HFFc6 (cell line): ENCODE results near the gene HES2. TPM values are rescaled to one million over a fixed set of nuclear protein-coding genes. Genes with fewer than 3 reads are reported as not detected.
"Not testable (repeated sequence)": the region's sequence is repeated elsewhere in the genome, so short reads cannot be mapped to it uniquely, and the experiment has no call there.

Experiments
- DNase-seq: peaks from one replicate; pipeline ENCODE4 v3.0.0-alpha.2; 2018
- H3K27ac Mint-ChIP-seq: 2 replicates; pipeline ENCODE4 v1.8.0; 2020; ENCODE audit warnings: mild to moderate bottlenecking, mixed read lengths
- H3K27me3 Mint-ChIP-seq: 2 replicates; pipeline ENCODE4 v1.8.0; 2021; ENCODE audit warnings: mild to moderate bottlenecking, moderate library complexity, mixed read lengths; ENCODE audit not compliant: insufficient read depth
- H3K36me3 Mint-ChIP-seq: 2 replicates; pipeline ENCODE4 v1.8.0; 2021; ENCODE audit warnings: low read depth, mixed read lengths
- H3K4me1 Mint-ChIP-seq: 2 replicates; pipeline ENCODE4 v1.8.0; 2020; ENCODE audit warnings: low read depth, mixed read lengths
- H3K4me3 Mint-ChIP-seq: 2 replicates; pipeline ENCODE4 v1.8.0; 2020; ENCODE audit warnings: mild to moderate bottlenecking, moderate library complexity, mixed read lengths
- H3K9me3 Mint-ChIP-seq: 2 replicates; pipeline ENCODE4 v1.8.0; 2020; ENCODE audit warnings: mild to moderate bottlenecking, mixed read lengths
- CTCF ChIP-seq: fragments of 200-600 bp; sonication (generic); IDR thresholded peaks from 2 replicates; pipeline ENCODE4 v1.5.0; 2021; ENCODE audit warnings: antibody characterized with exemption, mild to moderate bottlenecking
- total RNA-seq, 6 experiments: library from RNA; stranded (reverse); fragmentation: NEBNext Ultra II Directional; extraction: Animal tissue kit (Norgen Biotek cat#: 25700); gene quantifications; 2 replicates in 1 of 6; 3 replicates in 5 of 6; pipeline ENCODE4 v1.2.3, GENCODE V29; 2021

HES2 gene
- total RNA-seq, 6 experiments from 2014 or later = 0.14 to 0.35 (median 0.30) TPM; not detected in 2

- no peak for DNase-seq
- TF ChIP-seq CTCF = no peak
- peaks cover 18% of the 10 kb centered on the region for H3K9me3 Mint-ChIP-seq
- H3K27me3 Mint-ChIP-seq = peaks cover 4% of the 10 kb centered on the region; the same call in 1 of the 2 replicates
- no peak overlapping the region for H3K4me3 Mint-ChIP-seq
- peaks cover 10% of the 10 kb centered on the region for H3K36me3 Mint-ChIP-seq
- H3K4me1 Mint-ChIP-seq = no peaks in the 10 kb centered on the region
- no peak overlapping the region for H3K27ac Mint-ChIP-seq
Measured at GRCh38 chr1:6380037-6380436, 39.7 kb downstream of the HES2 start.

DNA sequence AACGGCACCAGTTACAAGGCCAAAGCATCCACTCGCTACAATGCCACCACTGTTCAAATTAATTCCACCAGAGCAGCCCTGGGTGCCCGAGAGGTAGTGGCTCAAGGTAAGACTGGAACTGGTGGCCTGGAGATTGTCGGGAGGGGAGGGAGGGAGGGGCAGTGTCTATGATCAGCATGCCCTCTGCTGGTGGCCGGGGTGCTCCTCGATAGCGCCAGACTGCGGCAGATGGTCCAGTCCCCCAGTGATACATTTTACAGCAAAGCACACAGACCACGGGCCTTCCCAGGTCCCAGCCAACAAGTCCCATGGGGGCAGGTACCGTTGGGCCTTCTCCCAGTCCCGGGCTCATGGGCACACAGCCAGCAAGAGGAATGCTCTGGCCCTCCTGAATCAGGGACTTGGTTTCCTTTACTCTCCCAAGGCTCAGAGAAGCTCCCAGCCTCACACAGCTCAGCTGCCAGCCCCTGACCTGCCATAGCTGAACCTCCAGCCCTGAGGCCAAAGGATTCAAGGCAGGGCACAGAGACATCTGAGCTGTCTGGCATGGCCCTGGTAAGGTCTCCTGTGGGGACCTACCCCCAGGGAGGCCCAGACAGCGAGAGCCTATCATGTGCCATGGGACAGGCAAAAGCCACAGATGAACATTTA is 41.5 kb downstream of the HES2 start:
- Mint-ChIP-seq H3K4me3 (no peak overlapping the region), H3K4me1 (no peaks in the 10 kb centered on the region), H3K36me3 (peaks cover 5% of the 10 kb centered on the region; the same call in 1 of the 2 replicates), H3K27me3 (peaks cover 4% of the 10 kb centered on the region; the same call in 1 of the 2 replicates), H3K9me3 (peaks cover 10% of the 10 kb centered on the region), H3K27ac (no peak overlapping the region)
- DNase-seq = no peak
- TF ChIP-seq CTCF = no peak; the same call in 1 of the 2 replicates

DNA sequence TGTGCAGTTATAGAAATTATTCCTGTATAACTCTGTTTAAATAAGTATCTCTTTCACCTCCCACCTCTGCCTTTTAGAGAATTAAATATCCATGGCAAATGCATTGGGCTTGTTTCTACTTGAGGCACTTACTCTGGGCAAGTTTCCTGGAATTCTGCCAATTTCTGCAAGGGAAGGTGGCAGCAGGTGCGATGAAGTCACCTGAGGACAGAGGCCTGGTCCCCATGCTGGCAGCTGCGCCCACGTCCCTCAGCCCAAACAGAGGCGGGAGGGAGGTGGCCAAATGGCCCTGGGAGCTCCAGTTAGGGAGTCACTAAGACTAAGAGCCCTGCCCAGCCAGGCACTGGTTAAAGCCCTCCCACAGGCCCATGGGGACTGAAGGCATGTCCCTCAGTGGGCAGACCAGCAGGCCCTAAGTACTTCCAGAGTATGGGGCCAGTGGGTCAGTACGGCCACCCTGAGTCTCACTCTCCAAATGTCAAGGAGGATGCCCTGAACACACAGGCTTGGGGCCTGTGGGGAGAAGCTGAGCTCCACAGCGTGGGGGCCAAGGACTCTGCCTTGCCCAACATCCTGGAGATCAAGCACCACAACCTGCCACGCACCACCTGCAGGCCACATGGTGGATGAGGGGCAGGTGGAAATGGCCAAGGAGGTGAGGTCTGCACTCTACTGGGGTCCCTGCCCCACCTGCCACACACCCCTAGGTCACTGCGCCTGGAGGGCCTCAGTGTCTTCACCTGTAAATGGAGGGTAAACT is 45.6 kb downstream of the HES2 start:
- DNase-seq = no peak
- TF ChIP-seq CTCF = no peak
- no peaks in the 10 kb centered on the region for H3K36me3 Mint-ChIP-seq
- H3K27me3 Mint-ChIP-seq = peaks cover 4% of the 10 kb centered on the region; the same call in 1 of the 2 replicates
- H3K9me3 Mint-ChIP-seq = no peaks in the 10 kb centered on the region
- 0 out of 2 replicates have a peak, but pooled peaks cover 4% of the 10 kb centered on the region for H3K4me1 Mint-ChIP-seq
- H3K4me3 Mint-ChIP-seq = no peak overlapping the region
- no peak overlapping the region for H3K27ac Mint-ChIP-seq

DNA sequence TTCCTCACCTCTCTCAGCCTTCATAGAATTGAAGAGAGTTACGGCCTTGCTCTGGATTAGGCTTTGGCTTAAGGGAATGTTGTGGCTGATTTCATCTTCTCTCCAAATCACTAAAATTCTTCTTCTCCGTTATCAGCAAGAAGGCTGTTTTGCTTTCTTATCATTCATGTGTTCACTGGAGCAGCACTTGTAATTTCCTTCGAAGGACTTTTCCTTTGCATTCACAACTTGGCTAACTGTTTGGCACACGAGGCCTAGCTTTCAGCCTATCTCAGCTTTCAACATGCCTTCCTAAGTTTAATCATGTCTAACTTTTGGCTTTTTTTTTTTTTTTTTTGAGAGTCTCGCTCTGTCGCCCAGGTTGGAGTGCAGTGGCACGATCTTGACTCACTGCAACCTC is 47.5 kb downstream of the HES2 start:
- not testable (repeated sequence) for H3K9me3 Mint-ChIP-seq, H3K4me1 Mint-ChIP-seq, H3K4me3 Mint-ChIP-seq, DNase-seq, H3K36me3 Mint-ChIP-seq, H3K27me3 Mint-ChIP-seq, H3K27ac Mint-ChIP-seq

GRCh38 chr1:6370006-6370405 is 49.7 kb downstream of the HES2 start:
- H3K4me3 Mint-ChIP-seq = no peak overlapping the region
- peaks cover 6% of the 10 kb centered on the region; the same call in 1 of the 2 replicates for H3K36me3 Mint-ChIP-seq
- H3K27me3 Mint-ChIP-seq = no peaks in the 10 kb centered on the region
- 0 out of 2 replicates have a peak, but pooled peaks cover 4% of the 10 kb centered on the region for H3K4me1 Mint-ChIP-seq
- no peak for DNase-seq
- no peak overlapping the region for H3K27ac Mint-ChIP-seq
- no peak for TF ChIP-seq CTCF
- H3K9me3 Mint-ChIP-seq = 0 out of 2 replicates have a peak, but pooled peaks cover 6% of the 10 kb centered on the region
